Thyroid gland (tissue), 4 donors: ENCODE data around the gene KCNQ4.

Experiments
- POLR2A ChIP-seq, 2 donors: fragments of 450-650 bp; IDR thresholded peaks; one replicate each; pipeline ENCODE4 v1.6.1; 2017; ENCODE audit warnings: antibody characterized with exemption in 2 of 2, mild to moderate bottlenecking in 2 of 2, moderate library complexity in 1 of 2
- TF ChIP-seq, protein P1 (sequence below), 6 experiments: fragments of 200-600 bp in 3 of 6; fragments of 450-650 bp in 3 of 6; sonication (generic) in 3 of 6; IDR thresholded peaks; one replicate each; pipeline ENCODE4 v1.5.1; 2016 to 2019; ENCODE audit warnings: antibody characterized with exemption in 6 of 6, mild to moderate bottlenecking in 2 of 6, inconsistent platforms in 1 of 6, moderate library complexity in 1 of 6

DNA sequence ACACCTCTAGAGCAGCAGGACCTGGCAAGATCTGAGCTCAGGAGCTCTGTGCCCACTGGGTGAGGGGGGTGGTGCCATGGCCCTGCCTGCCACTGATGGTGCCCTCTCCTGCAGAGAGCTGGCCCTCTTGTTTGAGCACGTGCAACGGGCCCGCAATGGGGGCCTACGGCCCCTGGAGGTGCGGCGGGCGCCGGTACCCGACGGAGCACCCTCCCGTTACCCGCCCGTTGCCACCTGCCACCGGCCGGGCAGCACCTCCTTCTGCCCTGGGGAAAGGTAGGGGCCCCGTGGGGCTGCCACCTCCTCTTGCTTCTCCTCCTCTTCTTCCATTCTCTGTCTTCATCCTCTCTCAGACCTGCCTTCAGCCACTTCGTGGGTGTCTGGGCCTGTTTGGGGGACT is 40.4 kb downstream of the KCNQ4 start:
- TF ChIP-seq, protein P1, sequence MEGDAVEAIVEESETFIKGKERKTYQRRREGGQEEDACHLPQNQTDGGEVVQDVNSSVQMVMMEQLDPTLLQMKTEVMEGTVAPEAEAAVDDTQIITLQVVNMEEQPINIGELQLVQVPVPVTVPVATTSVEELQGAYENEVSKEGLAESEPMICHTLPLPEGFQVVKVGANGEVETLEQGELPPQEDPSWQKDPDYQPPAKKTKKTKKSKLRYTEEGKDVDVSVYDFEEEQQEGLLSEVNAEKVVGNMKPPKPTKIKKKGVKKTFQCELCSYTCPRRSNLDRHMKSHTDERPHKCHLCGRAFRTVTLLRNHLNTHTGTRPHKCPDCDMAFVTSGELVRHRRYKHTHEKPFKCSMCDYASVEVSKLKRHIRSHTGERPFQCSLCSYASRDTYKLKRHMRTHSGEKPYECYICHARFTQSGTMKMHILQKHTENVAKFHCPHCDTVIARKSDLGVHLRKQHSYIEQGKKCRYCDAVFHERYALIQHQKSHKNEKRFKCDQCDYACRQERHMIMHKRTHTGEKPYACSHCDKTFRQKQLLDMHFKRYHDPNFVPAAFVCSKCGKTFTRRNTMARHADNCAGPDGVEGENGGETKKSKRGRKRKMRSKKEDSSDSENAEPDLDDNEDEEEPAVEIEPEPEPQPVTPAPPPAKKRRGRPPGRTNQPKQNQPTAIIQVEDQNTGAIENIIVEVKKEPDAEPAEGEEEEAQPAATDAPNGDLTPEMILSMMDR (IDR thresholded peaks at IDR 0.05): no peak
- TF ChIP-seq POLR2A (IDR thresholded peaks at IDR 0.05): no peak
